Ramos (cell line): ENCODE measurements around the gene SHB.

Experiments used
- in situ Hi-C: fragments of 300-500 bp; cut with MboI; formaldehyde crosslinking; loops from one replicate; pipeline ENCODE4 v1.14.3; 2022; ENCODE audit warnings: low sequenced_read_pairs; ENCODE audit not compliant: unreplicated experiment

Gene SHB

GRCh38 chr9:37926737-37927118 lies 142.3 kb downstream of the SHB start:
- in situ Hi-C loops, result no loop called here

DNA sequence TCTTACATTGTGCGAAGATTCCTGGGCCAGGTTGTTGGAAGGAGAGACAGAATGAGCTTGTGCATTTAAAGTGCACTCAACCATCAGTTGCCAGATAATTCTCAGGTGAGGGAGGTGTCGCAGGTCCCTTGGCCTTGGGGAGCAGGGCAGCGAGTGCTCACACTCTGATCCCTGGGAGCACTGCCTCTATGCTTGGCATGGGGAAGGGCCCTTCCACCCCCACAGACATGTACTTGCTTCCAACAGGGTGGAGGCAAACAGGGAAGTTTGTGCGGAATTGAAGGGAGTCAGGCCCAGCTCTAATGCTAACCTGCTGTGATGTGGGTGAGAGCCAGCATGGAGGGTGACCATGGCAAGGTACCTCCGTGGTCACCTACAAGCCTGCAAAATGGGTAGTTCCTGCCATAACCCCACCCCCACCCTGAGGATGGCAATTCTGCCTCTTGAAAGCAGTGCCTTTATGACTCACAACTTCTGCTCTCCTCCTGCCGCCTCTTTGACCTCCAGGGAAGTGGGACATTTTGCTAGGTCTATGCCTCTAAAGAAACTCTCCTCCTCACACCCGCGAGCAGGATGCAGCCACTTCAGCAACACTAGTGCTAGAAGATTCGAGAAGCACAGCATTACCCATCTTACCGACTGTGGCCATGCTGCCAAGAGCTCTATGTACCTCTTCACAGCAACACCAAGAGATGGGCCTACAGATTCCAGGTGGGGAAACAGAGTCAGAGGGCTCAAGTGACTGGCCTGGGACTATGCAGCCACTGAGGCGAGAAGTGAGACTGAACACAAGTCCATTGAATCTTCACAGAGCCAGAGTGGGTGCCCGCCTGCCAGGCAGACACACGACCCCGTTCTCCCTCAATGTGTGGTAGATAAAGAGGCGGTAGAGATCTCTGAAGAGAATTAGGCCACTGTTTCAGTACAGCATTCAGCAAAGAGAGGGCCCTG lies 143.0 kb downstream of the SHB start:
- in situ Hi-C loops, result no loop called here

GRCh38 chr9:37925006-37925405 lies 144.0 kb downstream of the SHB start:
- in situ Hi-C loops, result no loop called here

- in situ Hi-C loops, result no loop called here
Observed at GRCh38 chr9:37924538-37924937, 144.5 kb downstream of the SHB start.

DNA sequence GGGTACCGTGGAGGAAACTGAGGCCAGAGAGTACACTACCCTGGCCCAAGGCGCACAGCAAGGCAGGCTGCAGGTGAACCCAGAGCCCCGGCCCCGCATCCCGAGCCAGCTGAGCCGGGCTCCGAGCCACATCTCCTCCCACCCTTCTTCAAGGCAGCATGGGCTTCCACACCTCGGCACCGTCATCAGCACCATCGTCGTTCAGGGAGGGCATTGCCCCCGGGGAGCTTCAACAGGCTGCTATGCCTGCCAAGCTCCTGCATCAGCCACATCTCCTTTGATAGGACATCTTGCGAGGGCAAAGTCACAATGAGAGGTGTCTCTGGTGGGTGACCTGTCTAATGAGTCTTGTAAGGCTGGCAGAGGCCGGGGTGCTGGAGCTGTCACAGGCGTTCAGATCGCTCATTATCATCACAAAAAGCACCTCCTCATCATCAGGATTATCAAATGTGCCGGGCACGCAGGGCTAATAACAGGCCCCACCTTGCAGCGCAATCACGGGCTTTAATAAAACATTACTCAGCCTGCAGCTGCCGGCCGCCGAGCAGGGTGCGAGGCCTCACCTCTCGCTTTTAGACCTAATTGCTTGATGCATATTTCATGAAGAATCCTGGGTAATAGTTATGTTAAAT lies 145.1 kb downstream of the SHB start:
- in situ Hi-C loops, result no loop called here

- in situ Hi-C loops, result no loop called here
Observed at GRCh38 chr9:37923118-37923795, 145.8 kb downstream of the SHB start.

- in situ Hi-C loops, result no loop called here
Observed at GRCh38 chr9:37922363-37923117, 146.5 kb downstream of the SHB start.

GRCh38 chr9:37921546-37922300 lies 147.3 kb downstream of the SHB start:
- in situ Hi-C loops, result no loop called here

GRCh38 chr9:37921168-37921510 lies 147.9 kb downstream of the SHB start:
- in situ Hi-C loops, result no loop called here

DNA sequence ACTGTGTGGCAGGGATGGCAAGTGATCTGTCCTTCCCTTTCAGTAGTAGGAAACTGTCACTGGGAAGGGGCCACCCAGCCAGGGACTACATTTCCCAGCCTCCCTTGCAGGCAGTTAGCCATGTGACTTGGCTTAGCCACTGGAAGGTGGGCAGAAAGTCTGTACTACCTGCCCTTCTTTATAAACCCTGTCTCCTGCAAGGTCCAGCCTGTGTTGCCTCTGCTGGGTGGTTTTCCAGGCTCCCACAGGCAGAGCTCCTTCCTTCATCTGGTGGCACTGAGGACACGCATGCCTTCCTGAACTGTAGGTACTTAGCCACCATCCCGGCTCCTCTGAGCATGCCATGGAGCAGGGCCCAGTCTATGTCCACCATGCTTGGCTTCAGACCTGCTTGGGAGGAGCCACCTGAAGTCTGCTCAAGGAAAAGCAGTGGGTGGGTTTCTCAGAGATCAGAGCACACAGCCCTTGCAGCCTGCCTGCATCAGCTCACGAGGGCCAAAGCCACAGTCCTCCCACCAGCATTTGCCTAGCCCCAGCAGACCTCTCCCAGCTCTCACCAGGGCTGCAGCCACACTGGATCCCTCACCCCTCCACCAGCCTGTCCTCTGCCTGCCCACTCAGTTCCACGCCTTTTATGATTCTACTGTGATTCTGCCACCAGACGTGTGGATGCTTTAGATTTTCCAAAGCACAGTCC lies 148.4 kb downstream of the SHB start:
- in situ Hi-C loops, result no loop called here

GRCh38 chr9:37919956-37920335 lies 149.1 kb downstream of the SHB start:
- in situ Hi-C loops, result loop anchor here (10.0 kb wide), 1 partner anchor 245 kb away; no protein-coding TSS in a partner anchor

DNA sequence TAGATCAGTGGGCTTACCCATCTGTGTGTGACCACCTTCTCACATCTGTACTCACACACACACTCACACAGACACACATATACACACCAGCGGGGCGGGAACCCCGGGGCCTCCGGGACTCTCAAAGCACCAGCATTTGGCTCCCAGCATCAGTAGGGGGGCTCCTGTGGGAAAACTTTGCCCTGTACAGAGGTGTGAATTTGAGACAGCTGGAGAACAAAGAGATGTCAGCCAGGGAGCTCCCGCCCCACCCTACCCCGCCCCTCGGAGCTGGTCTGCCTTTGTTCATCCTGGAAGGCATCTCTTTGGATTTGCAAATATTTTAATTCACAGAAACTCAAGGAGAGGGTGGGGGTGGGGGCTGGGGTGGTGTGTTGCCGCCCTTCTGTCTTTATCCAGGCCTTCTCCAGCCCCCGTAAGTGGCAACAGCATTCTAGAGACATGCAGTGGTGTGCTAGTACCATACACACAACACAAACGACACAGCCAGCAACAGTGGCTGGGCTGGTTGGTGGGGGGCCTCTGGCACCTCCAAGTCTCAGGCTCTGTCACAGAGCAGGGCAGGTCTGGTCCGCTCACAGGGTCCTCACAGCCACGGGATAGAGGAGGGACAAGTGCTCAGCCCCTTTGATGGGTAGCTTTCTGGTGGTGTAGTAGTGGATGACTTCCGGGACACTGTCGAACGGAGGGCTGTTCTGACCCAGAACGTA lies 149.6 kb downstream of the SHB start:
- in situ Hi-C loops, result loop anchor here (10.0 kb wide), 1 partner anchor 245 kb away; no protein-coding TSS in a partner anchor

GRCh38 chr9:37918665-37919170 lies 150.3 kb downstream of the SHB start:
- in situ Hi-C loops, result loop anchor here (10.0 kb wide), 1 partner anchor 246 kb away; no protein-coding TSS in a partner anchor

GRCh38 chr9:37917801-37918664 lies 151.0 kb downstream of the SHB start:
- in situ Hi-C loops, result loop anchor here (10.0 kb wide), 1 partner anchor 247 kb away; no protein-coding TSS in a partner anchor

- in situ Hi-C loops, result loop anchor here (10.0 kb wide), 1 partner anchor 247 kb away; no protein-coding TSS in a partner anchor
Observed at GRCh38 chr9:37917313-37917731, 151.7 kb downstream of the SHB start.

GRCh38 chr9:37916471-37917312 lies 152.3 kb downstream of the SHB start:
- in situ Hi-C loops, result loop anchor here (10.0 kb wide), 1 partner anchor 248 kb away; no protein-coding TSS in a partner anchor
